DMS114 treated with DMSO at 0.1 percent for 48 hours (cell line): ENCODE results near the gene NOL6.

Source experiments
- DNase-seq: peaks from one replicate; lab custom pipeline; 2025; ENCODE audit not compliant: unreplicated experiment; lab: John Stamatoyannopoulos, UW

Gene NOL6

DNA sequence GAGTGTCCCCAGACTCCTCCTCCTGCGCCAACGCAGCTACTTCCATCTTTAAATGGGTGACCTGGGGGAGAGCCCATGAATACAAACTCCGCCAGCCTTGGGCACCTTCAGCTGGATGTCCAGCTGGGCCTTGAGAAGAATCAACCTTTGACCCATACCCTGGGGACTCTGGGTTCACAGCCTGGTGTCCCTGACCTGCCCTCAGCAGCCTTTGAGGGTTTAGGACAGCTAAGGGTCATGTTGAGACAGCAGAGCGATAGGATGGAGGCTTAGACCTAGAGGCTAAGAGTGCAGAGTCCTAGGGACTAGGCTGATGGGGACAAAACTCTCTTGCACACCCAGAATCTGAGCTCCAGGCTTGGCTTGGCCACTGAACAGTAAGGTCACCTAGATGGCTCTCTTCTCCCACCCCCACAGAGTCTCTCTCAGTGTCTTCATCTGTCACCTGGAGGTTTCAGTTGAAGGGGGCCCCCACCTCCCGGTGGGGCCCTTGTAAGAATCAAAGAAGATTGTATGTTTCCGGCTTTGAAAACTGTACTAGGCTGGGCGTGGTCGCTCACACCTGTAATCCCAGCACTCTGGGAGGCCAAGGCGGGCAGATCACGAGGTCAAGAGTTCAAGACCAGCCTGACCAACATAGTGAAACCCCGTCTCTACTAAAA is 19.6 kb downstream of the NOL6 start:
- DNase-seq: no peak

DNA sequence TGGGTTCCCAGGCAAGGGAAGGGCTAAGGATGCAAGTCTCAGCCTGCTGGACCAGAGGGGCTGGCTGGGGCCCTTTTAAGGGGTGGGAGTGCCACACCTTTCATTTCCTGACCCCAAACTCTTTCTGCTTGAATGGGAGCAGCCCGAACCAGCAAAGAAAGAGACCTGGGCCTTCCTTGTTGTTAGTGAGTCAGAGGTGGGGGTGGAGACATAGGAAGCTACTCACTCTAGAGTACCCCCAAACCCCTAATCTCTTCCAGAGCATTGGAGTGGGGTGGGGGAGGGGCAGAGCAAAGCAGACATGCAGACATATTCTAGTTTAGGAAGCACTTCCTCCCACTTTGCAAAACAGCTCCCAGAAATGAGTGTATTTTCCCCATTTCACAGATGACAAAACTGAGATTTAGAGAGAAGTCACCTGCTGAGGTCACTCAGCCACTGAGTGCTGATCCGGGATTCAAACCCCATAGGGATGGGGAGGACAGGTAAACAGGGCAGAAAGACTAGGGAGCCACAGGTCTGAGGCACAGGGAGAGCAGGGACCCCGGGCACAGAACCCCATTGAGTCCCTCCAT is 20.4 kb downstream of the NOL6 start:
- DNase-seq: no peak

DNA sequence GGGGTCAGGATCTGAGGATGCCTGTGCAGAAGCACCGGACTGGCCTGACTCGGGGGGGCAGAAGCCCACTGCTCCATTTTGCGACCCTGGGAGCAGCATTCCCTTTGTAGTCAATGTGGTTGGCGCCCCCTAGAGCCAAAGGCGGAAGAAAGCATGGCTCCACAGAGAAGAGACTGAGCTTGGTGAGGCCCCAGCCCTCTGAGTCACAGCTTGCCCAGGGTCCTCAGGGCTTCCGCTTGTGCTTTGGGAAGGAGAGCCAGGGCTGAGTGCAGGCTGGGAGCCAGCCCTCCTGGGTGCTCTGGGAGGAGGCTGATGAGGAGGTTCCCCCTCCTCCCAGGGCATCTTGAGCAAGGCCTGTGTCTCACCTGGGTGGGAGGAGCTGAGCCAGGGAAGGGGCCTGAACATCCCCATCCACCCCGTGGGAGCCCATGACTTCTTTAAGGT is 20.9 kb downstream of the NOL6 start:
- DNase-seq: no peak

DNA sequence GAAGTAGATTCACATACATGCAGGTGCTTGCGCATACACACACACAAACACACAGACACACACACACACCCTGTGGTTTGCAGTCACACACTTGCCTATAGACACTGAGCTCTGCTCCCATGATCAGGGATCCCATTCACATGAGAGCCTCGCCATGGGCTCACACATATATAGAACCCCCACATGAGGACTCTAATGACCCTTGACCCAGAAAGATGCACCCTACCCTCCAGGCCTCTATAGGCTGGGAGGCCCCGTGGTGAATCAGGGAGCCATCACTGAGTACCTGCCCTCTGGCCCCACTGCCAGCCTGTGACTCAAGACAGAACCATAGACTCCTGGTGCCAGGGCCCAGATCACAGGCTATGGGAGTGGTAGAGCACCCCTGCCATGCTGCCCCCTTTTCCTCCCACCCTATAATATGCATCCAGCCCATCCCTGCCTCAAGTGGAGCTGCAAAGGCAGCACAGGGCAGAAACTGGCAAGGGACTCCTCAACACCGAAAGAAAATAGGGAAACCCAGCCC is 23.0 kb downstream of the NOL6 start:
- no peak for DNase-seq

DNA sequence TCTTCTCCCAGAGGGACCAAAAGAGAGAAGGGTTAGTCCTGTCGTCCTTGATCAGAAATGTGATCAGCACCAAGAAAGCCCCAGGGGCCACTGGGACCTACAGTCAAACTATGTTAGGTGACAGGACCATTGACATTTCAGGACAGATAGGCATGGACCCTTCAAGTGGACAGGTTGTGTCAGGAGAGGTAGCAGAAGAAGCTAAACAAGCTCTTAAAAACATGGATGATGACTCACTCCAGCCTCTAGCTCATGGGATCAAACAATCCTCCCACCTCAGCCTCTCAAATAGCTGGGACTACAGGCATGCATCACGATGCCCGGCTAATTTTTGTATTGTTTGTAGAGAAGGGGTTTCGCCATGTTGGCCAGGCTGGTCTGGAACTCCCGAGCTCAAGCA is 24.0 kb downstream of the NOL6 start:
- no peak for DNase-seq

DNA sequence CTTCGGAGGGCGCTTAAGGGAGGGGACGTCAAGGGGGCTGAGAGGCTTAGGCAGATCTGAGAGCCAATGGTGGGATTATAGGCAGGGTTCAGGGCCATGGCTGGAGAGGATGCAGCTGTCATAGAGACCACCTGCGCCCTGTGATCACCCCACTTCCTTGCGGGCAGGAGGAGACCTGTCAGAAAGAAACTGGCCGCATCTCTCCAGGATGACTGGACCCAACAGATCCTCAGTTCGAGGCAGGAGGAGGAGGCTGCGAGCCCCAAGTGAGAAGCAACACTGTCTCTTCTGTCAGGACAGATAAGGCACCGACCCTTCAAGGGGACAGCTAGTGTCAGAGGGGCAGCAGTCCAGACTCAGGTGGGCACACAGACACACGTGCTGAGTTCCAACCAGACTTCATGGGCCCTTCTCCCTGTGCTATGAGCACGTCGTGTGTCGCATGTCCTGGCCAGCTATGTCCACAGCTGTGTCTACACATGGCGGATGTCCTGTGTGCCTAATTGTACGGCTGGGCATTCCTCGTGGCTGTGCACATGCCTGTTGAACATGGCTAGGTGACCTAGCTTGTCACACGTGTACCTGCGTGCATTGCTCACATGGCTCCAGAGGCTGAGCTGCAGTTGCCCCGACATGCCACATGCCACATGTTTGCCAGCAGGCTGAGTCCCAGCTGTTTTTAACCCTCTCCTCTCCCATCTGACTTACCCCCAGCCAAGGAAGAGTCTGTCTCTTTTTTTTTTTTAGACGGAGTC is 25.7 kb downstream of the NOL6 start:
- DNase-seq: no peak

DNA sequence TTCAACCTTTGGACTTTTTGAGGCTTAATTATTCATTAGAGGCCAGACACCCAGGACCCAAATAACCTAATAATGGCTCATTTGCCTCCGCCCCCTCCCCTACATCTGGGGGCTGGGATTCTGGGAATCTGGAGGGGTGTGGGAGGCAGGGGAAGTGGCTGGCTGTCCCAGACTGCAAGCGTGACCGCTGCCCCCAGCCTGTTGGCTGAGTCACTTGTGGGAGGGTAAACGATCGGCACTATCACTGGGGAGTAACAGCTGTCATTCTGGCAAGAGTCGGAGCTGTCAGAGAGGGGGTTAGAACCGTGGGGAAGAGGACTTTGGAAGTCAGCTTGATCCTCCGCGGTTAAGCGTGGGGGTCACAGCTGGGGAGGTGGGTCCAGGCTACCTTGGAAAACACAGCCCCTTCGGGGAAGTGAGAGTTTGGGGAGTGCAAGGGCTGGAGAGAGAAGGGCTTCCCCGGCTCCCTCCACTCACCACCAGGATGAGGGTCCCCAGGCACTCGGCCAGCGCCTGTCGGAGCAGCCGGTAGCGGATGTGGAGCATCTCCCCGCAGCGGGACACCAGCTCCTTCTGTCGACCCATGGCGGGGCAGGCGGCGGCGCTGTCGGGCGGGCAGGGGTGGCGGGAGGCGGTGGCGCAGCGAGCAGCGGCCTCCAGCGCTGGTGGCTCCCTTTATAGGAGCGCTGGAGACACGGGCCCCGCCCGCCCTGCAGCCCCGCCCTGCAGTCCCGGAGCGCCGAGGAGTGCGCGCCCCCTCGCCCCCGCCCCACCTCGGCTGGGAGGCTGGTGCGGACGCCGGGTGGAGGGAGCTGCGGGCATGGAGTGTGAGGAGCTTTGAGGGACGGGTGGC is 26.6 kb downstream of the NOL6 start, which contains the start of gene AQP3:
Gene AQP3 (minus strand): TSS at position 648 of the 853 bp plus-strand sequence. CDS start 63 bp downstream, at position 585.
- peak; percentile 6 for DNase-seq

DNA sequence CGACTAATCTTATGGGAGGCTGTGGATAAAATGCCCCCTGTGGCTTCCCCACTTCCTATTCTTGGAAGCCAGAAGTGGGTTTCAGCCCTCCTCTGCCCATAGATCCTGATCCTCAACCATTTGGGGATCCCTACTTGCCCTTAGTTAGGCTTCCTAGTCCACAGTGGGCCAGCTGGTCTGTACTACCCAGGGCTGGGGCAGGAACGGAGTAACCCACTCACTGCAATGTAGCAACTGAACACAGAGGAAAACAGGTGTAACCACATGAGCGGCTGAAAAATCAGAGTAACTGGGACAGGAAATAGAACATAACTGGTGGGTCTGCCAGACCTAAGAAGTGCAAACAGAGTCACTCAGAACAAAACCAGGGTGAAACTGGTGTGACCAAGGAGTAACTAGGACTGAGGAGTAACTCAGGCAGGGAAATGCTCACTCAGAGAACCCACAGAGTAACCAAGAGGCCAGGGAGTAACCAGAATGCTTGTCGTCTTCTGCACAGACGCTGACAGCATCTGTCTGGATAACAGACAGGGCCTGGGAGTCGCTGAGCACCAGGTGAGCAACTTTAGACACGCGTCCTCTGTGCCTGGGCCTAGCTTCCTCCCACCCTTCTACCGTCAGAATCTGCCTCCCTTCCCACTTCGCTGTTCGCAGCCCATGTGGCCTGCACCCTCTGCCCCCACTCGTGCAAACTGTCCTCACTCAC is 27.3 kb downstream of the NOL6 start:
- DNase-seq: no peak

DNA sequence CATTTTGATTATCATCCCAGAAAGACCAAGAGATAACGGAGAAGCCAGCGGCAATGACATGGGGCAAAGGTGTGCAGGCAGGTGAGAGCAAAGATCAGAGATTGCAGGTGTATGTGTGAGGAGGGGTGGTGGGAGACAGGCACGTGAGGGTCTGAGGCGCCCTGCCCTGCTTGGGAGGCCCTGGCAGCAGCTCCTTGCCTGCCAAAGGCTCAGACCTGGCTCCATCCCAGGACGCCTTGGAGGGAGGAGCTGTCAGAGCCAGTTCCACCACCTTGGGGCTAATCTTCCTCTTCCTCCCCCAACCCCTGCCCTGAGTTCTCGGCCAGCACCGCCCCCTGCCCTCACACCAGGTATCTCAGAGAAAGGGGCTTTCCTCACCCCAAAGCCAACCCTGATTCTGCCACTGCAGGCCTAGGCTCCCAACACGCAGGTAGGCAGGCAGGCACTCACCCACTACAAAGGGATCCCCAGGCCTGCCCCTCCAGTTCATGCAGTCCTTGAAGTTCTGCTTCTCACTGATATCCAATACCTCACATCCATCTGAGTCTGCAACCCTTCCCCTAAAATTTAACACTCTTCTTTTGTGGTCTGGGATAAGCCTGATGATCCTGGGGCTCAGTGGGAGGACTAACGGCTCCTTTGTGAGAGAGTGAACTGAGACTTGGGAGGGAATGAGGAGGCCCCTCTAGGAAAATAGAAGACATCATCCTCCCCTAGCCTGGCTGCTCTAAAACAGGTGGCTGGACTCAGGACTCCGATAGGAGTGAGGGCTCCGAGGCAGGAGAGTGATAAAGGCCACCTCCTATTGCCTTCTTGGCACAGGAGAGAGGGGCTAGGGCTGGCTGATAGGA is 28.1 kb downstream of the NOL6 start:
- DNase-seq: no peak

DNA sequence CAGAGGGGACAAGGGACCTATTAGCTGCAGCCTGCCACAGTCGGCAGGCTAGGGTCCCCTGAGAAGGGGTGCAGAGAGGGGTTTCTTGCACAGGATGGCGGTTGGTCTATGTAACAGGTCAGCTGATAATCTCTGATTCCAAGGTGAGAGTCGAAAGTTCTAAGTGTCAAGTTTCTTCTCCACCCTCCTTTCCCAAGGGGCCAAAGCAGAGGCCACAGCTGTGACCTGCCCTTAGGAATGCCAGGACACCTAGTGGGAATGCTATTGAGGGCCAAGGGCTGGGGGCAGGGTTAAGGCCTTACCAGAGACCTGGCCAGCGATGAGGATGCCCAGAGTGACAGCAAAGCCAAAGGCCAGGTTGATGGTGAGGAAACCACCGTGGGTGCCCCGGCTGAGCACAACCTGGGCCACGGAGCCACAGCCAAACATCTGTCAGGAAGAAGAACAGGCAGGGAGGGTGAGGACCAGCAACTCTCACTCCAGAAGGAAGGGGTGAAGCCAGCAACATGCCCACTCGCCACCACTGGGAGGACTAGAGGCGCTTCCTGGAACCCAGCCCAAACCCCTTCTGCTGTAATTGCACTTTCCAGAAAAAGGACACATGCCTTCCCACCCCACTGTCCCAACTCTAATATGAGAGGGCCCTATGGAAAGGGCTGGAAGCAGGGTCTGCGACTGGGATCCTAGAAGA is 30.1 kb downstream of the NOL6 start:
- no peak for DNase-seq

DNA sequence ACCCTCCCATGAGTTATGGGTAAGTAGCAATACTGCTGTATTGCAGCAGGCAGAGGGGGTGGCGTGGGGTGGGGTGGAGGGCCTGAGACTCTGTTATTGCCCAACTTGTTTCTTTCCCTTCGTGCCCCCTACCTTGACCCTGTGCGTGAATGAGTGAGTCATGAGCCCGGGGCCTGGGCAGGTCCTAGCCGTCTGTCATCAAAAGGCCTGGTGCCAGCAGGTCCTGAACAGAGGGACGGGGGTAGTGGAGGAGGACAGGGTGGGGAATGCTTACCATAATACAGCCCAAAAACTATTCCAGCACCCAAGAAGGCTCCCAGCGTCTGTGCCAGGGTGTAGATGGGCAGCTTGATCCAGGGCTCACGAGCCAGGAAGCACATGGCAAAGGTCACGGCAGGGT is 30.7 kb downstream of the NOL6 start:
- DNase-seq: no peak

DNA sequence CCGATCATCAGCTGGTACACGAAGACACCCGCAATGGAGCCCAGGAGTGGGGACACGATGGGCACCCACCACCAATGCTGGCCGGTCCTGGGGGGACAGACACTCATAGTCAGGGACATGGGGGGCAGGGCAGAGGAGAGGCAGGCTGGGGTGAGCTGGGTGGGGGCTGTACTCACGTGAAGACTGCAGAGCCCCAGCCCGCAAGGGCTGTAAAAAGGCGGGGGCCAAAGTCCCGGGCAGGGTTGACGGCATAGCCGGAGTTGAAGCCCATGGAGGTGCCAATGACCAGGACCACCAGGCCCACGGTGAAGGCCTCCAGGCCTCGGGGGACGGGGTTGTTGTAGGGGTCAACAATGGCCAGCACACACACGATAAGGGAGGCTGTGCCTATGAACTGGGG is 31.6 kb downstream of the NOL6 start:
- DNase-seq: no peak

DNA sequence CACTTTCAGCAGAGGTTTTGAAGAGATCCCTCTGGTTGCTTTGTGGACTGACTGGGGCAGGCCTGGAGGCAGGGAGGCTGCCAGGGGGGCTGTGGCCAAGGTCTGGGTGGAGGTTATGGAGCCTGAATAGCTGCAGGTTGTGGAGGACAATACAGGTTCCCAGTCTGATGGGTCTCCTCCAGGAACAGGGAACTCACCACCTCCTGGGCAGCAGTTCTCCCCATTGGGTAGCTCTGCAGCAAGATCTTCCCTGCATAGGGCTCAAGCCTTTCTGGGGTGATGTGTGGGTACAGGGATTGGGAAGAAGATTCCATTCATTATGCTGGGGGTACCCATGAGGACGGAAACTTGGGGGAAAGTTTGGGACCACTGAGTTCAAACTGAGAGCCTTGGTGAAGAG is 33.1 kb downstream of the NOL6 start:
- no peak for DNase-seq

DNA sequence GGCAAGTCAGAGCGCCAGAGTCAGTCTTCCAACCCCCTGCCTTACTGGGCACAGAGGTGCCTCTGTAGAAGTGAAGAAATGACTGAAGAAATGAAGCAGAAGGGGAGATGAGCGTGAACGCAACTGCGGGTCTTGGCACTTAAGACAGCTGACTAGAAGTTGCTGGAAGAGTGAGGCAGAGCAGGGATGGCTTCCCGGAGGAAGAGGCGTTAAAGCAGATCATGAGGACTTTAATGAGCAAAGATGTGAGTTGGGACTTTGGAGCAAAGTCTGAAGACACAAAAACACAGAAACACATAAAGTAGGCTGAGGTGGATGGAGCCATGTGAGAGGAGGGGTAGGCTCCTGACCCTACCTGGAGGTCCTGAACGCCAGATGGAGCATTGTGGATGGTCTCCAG is 33.5 kb downstream of the NOL6 start:
- DNase-seq: no peak

DNA sequence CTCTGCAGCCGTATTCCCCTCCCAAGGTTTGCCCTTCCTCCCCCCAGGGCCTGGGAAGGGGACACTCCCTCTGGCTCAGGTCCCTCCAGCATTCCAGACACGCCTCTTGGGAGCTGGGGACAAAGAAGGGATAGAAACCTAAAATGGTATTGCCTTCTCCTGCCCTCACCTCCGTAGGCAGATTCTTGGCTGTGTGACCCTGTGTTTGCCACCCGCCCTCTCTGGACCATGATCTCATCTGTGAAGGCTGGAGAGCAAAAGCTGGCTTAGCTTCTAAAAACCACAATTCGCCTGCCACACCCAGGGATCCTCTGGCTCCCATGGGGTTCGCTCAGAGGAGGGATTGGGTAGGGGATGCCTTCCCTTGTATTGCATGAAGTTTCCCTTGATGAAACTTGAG is 34.0 kb downstream of the NOL6 start:
- no peak for DNase-seq

DNA sequence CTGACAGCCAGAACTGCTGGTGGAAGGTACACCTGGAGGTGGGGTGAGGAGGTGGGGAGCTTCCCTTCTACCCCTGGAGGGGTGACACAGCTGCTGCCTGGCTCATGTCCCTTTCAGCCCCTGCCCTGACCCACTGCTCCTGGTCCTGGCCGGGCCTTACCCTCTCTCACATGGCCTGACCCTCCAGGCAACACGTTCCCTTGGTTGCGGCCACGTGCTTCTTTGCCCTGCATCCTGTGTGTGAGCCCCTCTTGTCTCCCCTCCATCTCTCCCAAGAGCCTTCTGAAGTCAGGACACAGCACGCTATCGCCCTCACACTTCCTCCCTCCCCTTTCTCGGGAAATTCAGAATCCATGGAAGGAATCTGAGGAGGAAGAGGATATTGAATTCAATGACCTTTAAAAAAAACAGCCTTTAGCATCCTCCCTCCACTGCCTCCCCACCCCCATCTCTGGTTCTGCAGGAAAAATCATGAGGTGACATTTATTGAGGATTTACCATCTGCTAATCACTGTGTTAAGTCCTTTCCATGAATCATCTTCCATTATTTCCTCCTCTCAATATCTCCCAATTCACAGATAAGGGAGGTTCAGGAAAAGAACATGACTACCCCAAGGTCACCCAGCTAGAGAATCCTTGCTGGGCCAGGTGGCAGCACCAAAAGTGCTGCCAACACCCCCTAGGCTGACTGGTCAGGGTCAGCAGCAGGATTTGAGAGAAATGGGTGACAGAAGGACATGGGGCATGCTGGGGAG is 34.6 kb downstream of the NOL6 start:
- no peak for DNase-seq

DNA sequence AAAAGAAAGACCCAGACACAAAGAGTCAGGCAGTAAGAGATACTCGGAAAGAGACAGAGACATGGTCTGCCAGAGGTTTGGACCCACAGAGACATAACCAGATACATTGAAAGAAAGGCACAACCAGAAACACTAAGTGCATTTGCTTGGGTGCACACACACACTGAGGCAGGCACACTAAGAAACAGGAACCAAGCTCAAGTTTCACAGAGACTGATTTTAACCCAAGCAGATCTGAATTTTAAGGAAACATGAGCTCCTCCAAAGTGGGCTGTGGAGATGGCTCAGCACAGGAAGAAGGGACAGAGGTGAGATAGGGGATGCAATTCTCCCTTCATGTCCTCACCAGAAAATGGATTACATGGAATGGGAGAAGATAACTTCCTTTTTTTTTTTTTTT is 35.8 kb downstream of the NOL6 start:
- no peak for DNase-seq

DNA sequence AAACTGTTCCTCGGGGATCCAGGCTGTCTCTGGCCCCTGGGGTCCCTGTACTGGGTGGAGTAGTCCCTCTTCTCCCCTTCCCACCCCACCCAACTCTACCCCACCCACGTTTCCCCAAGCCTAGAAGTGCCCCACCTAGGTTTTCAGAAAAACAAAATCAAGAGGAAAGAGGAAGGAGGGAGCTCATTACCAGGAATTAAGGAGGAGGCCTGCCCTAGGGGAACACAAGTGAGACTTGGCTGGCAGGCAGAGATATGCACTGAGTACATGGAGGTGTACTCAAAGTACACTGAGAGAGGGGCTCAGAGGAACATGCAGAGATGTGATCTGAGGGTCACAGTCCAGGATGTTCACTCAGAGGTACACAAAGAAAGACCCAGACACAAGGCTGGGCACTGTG is 36.5 kb downstream of the NOL6 start:
- no peak for DNase-seq
